Measurements from ENCODE around the gene DCAF16. TPM values are rescaled to one million over a fixed set of nuclear protein-coding genes. Genes with fewer than 3 reads are reported as not detected.
"Not testable (repeated sequence)": the region's sequence is repeated elsewhere in the genome, so short reads cannot be mapped to it uniquely, and the experiment has no call there.

The DCAF16 gene
- total RNA-seq, 1 experiment from 2014 or later = 55.3 TPM

DNA sequence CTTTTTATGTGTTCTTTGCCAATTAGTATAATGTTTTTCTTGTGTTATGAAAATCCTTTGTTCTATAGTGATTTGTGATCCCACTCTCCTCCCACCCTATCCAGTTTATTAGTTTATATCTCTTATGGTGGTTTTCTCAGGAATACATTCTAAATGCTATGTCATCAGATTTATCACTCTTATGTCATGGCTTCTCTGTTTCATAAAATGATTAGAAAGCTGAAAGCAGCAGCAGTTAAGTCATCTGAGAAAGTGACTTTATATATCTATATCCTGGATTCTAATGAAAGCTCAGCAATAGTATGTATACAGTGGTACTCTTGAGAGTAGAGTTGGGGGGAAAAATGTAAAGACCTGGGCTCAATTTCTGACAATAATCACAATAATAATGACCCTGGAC, 41.4 kb upstream of the DCAF16 start:
- BruUV-seq (replicated peaks) = no TSS peak
- no peaks in the 10 kb centered on the region for H3K4me1 ChIP-seq
- intact Hi-C loops (cut with micrococcal nuclease; ENCODE audit: unreplicated experiment) = no loop called here
- H3K27me3 ChIP-seq (replicated peaks; ENCODE audit: control insufficient read depth, insufficient read depth, low read length) = no peaks in the 10 kb centered on the region
- no peaks in the 10 kb centered on the region for H3K36me3 ChIP-seq (ENCODE audit: control insufficient read depth, insufficient read depth, low read length)
- H3K27ac Mint-ChIP-seq (ENCODE audit: unreplicated experiment) = no peak overlapping the region
- H3K4me3 ChIP-seq (ENCODE audit: low read depth, low read length) = no peak overlapping the region
- H3K36me3 Mint-ChIP-seq (ENCODE audit: insufficient read depth, unreplicated experiment) = peaks cover 10% of the 10 kb centered on the region
- no peak for DNase-seq
- H3K4me1 Mint-ChIP-seq (ENCODE audit: low read depth, unreplicated experiment) = no peaks in the 10 kb centered on the region
- CTCF ChIA-PET = no interaction called here
- H3K9me3 ChIP-seq = no peaks in the 10 kb centered on the region
- no peaks in the 10 kb centered on the region for H3K27me3 Mint-ChIP-seq (ENCODE audit: insufficient read depth, unreplicated experiment)
- POLR2A ChIA-PET = no interaction called here
- TF ChIP-seq, protein P1, sequence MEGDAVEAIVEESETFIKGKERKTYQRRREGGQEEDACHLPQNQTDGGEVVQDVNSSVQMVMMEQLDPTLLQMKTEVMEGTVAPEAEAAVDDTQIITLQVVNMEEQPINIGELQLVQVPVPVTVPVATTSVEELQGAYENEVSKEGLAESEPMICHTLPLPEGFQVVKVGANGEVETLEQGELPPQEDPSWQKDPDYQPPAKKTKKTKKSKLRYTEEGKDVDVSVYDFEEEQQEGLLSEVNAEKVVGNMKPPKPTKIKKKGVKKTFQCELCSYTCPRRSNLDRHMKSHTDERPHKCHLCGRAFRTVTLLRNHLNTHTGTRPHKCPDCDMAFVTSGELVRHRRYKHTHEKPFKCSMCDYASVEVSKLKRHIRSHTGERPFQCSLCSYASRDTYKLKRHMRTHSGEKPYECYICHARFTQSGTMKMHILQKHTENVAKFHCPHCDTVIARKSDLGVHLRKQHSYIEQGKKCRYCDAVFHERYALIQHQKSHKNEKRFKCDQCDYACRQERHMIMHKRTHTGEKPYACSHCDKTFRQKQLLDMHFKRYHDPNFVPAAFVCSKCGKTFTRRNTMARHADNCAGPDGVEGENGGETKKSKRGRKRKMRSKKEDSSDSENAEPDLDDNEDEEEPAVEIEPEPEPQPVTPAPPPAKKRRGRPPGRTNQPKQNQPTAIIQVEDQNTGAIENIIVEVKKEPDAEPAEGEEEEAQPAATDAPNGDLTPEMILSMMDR (IDR thresholded peaks at IDR 0.05; ENCODE audit: insufficient read depth in 1 of 2, low read depth in 1 of 2, low read length in 1 of 2, severe bottlenecking in 1 of 2, unreplicated experiment in 1 of 2) = no peak
- H3K9me3 Mint-ChIP-seq (ENCODE audit: unreplicated experiment) = no peaks in the 10 kb centered on the region
- H3K4me3 Mint-ChIP-seq (ENCODE audit: unreplicated experiment) = no peak overlapping the region

DNA sequence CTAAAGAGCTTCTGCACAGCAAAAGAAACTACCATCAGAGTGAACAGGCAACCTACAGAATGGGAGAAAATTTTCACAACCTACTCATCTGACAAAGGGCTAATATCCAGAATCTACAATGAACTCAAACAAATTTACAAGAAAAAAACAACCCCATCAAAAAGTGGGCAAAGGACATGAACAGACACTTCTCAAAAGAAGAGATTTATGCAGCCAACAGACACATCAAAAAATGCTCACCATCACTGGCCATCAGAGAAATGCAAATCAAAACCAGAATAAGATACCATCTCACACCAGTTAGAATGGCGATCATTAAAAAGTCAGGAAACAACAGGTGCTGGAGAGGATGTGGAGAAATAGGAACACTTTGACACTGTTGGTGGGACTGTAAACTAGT, 39.7 kb upstream of the DCAF16 start:
- H3K4me1 ChIP-seq; H3K4me3 Mint-ChIP-seq (ENCODE audit: unreplicated experiment); H3K9me3 Mint-ChIP-seq (ENCODE audit: unreplicated experiment); BruUV-seq (replicated peaks); H3K4me1 Mint-ChIP-seq (ENCODE audit: low read depth, unreplicated experiment); H3K27me3 Mint-ChIP-seq (ENCODE audit: insufficient read depth, unreplicated experiment); H3K27me3 ChIP-seq (replicated peaks; ENCODE audit: control insufficient read depth, insufficient read depth, low read length); H3K36me3 ChIP-seq (ENCODE audit: control insufficient read depth, insufficient read depth, low read length); CTCF ChIA-PET; H3K9me3 ChIP-seq; intact Hi-C loops (cut with micrococcal nuclease; ENCODE audit: unreplicated experiment); POLR2A ChIA-PET; H3K27ac Mint-ChIP-seq (ENCODE audit: unreplicated experiment); DNase-seq; H3K4me3 ChIP-seq (ENCODE audit: low read depth, low read length): not testable (repeated sequence)
- H3K36me3 Mint-ChIP-seq (ENCODE audit: insufficient read depth, unreplicated experiment) = peaks cover 23% of the 10 kb centered on the region

DNA sequence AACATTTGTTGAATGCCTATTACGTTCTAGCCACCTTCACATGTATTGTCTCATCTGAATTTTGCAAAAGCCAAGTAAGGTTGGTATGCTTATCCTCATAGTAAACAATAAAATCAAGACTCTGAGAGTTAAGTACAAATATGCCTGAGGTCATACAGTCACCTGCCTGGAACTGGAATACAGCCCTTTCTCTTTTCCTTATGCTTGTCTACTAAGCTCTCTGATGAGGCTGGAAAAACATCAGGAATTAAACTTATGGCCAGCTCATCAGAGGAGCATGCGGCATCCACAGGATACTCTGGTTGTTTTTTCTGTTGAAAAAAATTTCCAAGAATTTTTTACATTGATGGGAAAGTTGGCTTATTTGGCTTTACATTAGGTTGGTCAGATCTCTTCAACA, 35.7 kb upstream of the DCAF16 start:
- no peaks in the 10 kb centered on the region for H3K27me3 Mint-ChIP-seq (ENCODE audit: insufficient read depth, unreplicated experiment)
- intact Hi-C loops (cut with micrococcal nuclease; ENCODE audit: unreplicated experiment) = no loop called here
- no TSS peak for BruUV-seq (replicated peaks)
- no peaks in the 10 kb centered on the region for H3K4me1 Mint-ChIP-seq (ENCODE audit: low read depth, unreplicated experiment)
- H3K36me3 ChIP-seq (ENCODE audit: control insufficient read depth, insufficient read depth, low read length) = no peaks in the 10 kb centered on the region
- TF ChIP-seq, protein P1 (IDR thresholded peaks at IDR 0.05; ENCODE audit: insufficient read depth in 1 of 2, low read depth in 1 of 2, low read length in 1 of 2, severe bottlenecking in 1 of 2, unreplicated experiment in 1 of 2) = no peak
- no peaks in the 10 kb centered on the region for H3K9me3 Mint-ChIP-seq (ENCODE audit: unreplicated experiment)
- no peak overlapping the region for H3K27ac Mint-ChIP-seq (ENCODE audit: unreplicated experiment)
- H3K4me1 ChIP-seq = no peaks in the 10 kb centered on the region
- DNase-seq = no peak
- CTCF ChIA-PET = no interaction called here
- no peak overlapping the region for H3K4me3 Mint-ChIP-seq (ENCODE audit: unreplicated experiment)
- peaks cover 39% of the 10 kb centered on the region for H3K36me3 Mint-ChIP-seq (ENCODE audit: insufficient read depth, unreplicated experiment)
- POLR2A ChIA-PET = no interaction called here
- no peak overlapping the region for H3K4me3 ChIP-seq (ENCODE audit: low read depth, low read length)
- no peaks in the 10 kb centered on the region for H3K9me3 ChIP-seq
- H3K27me3 ChIP-seq (replicated peaks; ENCODE audit: control insufficient read depth, insufficient read depth, low read length) = no peaks in the 10 kb centered on the region

Data from Caco-2 (cell line).